K562 (cell line): Measurements from ENCODE around the gene BFSP2. TPM values are rescaled to one million over a fixed set of nuclear protein-coding genes. Genes with fewer than 3 reads are reported as not detected.

Source experiments
- ATAC-seq: fragments of 200-7000 bp; cut with Tn5 transposase; 3 replicates; pipeline ENCODE4 v1.9.1; 2020; ENCODE audit warnings: moderate library complexity
- BruUV-seq: library from RNA; stranded (reverse); fragments of 400-500 nt; replicated peaks from 2 replicates; lab custom pipeline; 2021; lab: Mats Ljungman, UMichigan
- CTCF ChIA-PET: fragments of 300-600 bp; formaldehyde crosslinking; extraction: SDS; loops from one replicate; lab custom pipeline; 2021; ENCODE audit warnings: low intra/inter-chr PET ratio; lab: Yijun Ruan, JAX
- POLR2A ChIA-PET: fragments of 300-600, 350-650 bp; sonication (Branson Sonifier 250); formaldehyde crosslinking; extraction: SDS; loops from one replicate; lab custom pipeline; 2021; ENCODE audit warnings: antibody characterized with exemption, inconsistent platforms; lab: Yijun Ruan, JAX
- DNase-seq, 4 experiments: peaks; one replicate each; pipeline versions ENCODE4 v3.0.0 to v3.0.0-alpha.2; 2011 to 2018; ENCODE audit warnings: low spot score in 3 of 4, mixed read lengths in 3 of 4; ENCODE audit errors: extremely low read depth in 1 of 4
- FAIRE-seq: peaks from 2 replicates; lab custom pipeline; 2011; peaks lifted over from hg19 to GRCh38; lab: Jason Lieb, UNC
- H2AFZ ChIP-seq: 2 replicates; pipeline ENCODE4 v1.6.0; 2011; ENCODE audit warnings: low read depth, low read length, control low read depth, inconsistent platforms
- H3K27ac ChIP-seq: fragments of 200-600 bp; 3 replicates; pipeline ENCODE4 v1.8.0; 2011; ENCODE audit warnings: low read depth, mild to moderate bottlenecking, control low read depth, inconsistent platforms, low read length, moderate library complexity, mixed read lengths; ENCODE audit errors: extremely low read depth
- H3K27me3 ChIP-seq, 2 experiments: fragments of 300-600 bp in 1 of 2; 2 replicates in 1 of 2; 3 replicates in 1 of 2; pipeline versions ENCODE4 v1.6.0 to v1.8.0; 2011; ENCODE audit warnings: inconsistent platforms in 2 of 2, low read length in 2 of 2, mild to moderate bottlenecking in 1 of 2, mixed read lengths in 1 of 2, moderate library complexity in 1 of 2; ENCODE audit not compliant: control insufficient read depth in 2 of 2, insufficient read depth in 2 of 2
- H3K36me3 ChIP-seq: fragments of 300-600 bp; 3 replicates; pipeline ENCODE4 v1.8.0; 2011; ENCODE audit warnings: mild to moderate bottlenecking, low read length, inconsistent platforms; ENCODE audit not compliant: control insufficient read depth, insufficient read depth
- H3K4me1 ChIP-seq, 2 experiments: fragments of 200-600 bp in 1 of 2; replicated peaks in 1 of 2; 2 replicates in 1 of 2; 3 replicates in 1 of 2; pipeline versions ENCODE4 v1.5.1 to v1.8.0; 2011; ENCODE audit warnings: inconsistent platforms in 2 of 2, low read length in 2 of 2, mild to moderate bottlenecking in 1 of 2, mixed read lengths in 1 of 2, moderate library complexity in 1 of 2; ENCODE audit not compliant: control insufficient read depth in 2 of 2, insufficient read depth in 2 of 2
- H3K4me2 ChIP-seq: 2 replicates; pipeline ENCODE4 v1.6.1; 2011; ENCODE audit warnings: low read length, control low read depth, inconsistent platforms, mixed read lengths; ENCODE audit not compliant: insufficient read depth
- H3K4me3 ChIP-seq: fragments of 200-600 bp; sonication (generic), shearing (Covaris generic); 2 replicates; pipeline ENCODE4 v1.5.1; 2016; ENCODE audit warnings: control low read depth, inconsistent platforms
- H3K79me2 ChIP-seq: fragments of 200-600 bp; 3 replicates; pipeline ENCODE4 v1.8.0; 2011; ENCODE audit warnings: low read length, inconsistent platforms; ENCODE audit not compliant: control insufficient read depth, insufficient read depth
- H3K9ac ChIP-seq, 2 experiments: 2 replicates each; pipeline versions ENCODE4 v1.6.0 to v1.6.1; 2011; ENCODE audit warnings: low read depth in 2 of 2, low read length in 2 of 2, control low read depth in 1 of 2, inconsistent platforms in 1 of 2, mild to moderate bottlenecking in 1 of 2, mixed read lengths in 1 of 2; ENCODE audit not compliant: insufficient read depth in 1 of 2
- H3K9me1 ChIP-seq: one replicate; pipeline ENCODE4 v1.6.0; 2011; ENCODE audit warnings: inconsistent platforms, mild to moderate bottlenecking, low read length, moderate library complexity; ENCODE audit not compliant: control insufficient read depth, insufficient read depth
- H3K9me3 ChIP-seq: replicated peaks from 2 replicates; pipeline ENCODE4 v1.5.1; 2011; ENCODE audit warnings: low read depth, low read length, inconsistent platforms; ENCODE audit not compliant: control insufficient read depth, insufficient read depth
- H4K20me1 ChIP-seq: replicated peaks from 2 replicates; pipeline ENCODE4 v1.6.1; 2011; ENCODE audit warnings: low read length, inconsistent platforms, mixed read lengths; ENCODE audit not compliant: control insufficient read depth, insufficient read depth
- CREB3 ChIP-seq: fragments of 450-650 bp; conservative IDR thresholded peaks from 2 replicates; pipeline ENCODE4 v1.6.1; 2016; ENCODE audit warnings: missing genetic modification characterization, low read depth, mild to moderate bottlenecking, missing compliant biosample characterization, moderate library complexity
- MEIS2 ChIP-seq: fragments of 450-650 bp; IDR thresholded peaks from 2 replicates; pipeline ENCODE4 v1.6.1; 2014; ENCODE audit warnings: mild to moderate bottlenecking; ENCODE audit not compliant: partially characterized antibody
- PBX2 ChIP-seq, 2 experiments: IDR thresholded peaks in 1 of 2; conservative IDR thresholded peaks in 1 of 2; 2 replicates each; pipeline ENCODE4 v1.6.1; 2016; ENCODE audit warnings: low read depth in 2 of 2, mild to moderate bottlenecking in 1 of 2, missing compliant biosample characterization in 1 of 2, missing genetic modification characterization in 1 of 2, moderate library complexity in 1 of 2
- PKNOX1 ChIP-seq: fragments of 450-650 bp; IDR thresholded peaks from 2 replicates; pipeline ENCODE4 v1.6.1; 2016
- SAFB ChIP-seq: fragments of 200-400 bp; formaldehyde crosslinking; IDR thresholded peaks from 2 replicates; pipeline ENCODE4 v1.6.1; 2017; ENCODE audit warnings: low read depth, low read length, borderline replicate concordance
- WGBS: fragments of 100-300 bp; shearing (Covaris generic); methylation state at CpG from one replicate; pipeline ENCODE4 v1.1.6; 2016; ENCODE audit warnings: low coverage, mixed read lengths; ENCODE audit not compliant: insufficient coverage; ENCODE audit errors: missing lambda C conversion rate; 5-methylcytosine and 5-hydroxymethylcytosine counted together
- in situ Hi-C: fragments of 300-500 bp; cut with MboI; formaldehyde crosslinking; loops from 4 replicates; pipeline ENCODE4 v1.15.0; 2018; ENCODE audit warnings: inconsistent platforms, mixed read lengths
- intact Hi-C: fragments of 100-400 bp; cut with micrococcal nuclease; formaldehyde crosslinking; loops from 2 replicates; pipeline ENCODE4 v1.14.2; 2022
- polyA plus RNA-seq, 8 experiments: library from polyadenylated mRNA; depleted of rRNA in 4 of 8; stranded (reverse) in 5 of 8; unstranded in 3 of 8; fragments of >200 nt; fragmentation: Nextera tagmentation in 2 of 8; fragmentation: Illumina TruSeq in 1 of 8; extraction: Ambion mirVana in 2 of 8; extraction: Trizol in 1 of 8; gene quantifications; 2 replicates each; pipeline versions ENCODE4 v1.2.1 to v1.2.3, GENCODE V29; 2011 to 2014; ENCODE audit warnings: inconsistent platforms in 1 of 8, missing spikeins in 1 of 8
- total RNA-seq, 7 experiments: library from RNA; depleted of rRNA in 6 of 7; stranded (reverse); fragments of >200 nt in 6 of 7; fragmentation: Illumina TruSeq in 2 of 7; extraction: Trizol in 2 of 7; gene quantifications; 2 replicates each; pipeline versions ENCODE4 v1.2.1 to v1.2.3, GENCODE V29; 2011 to 2021; ENCODE audit warnings: low replicate concordance in 1 of 7

BFSP2 gene
- total and polyA plus RNA-seq, 9 of the 15 experiments (the other 6 are each of a cell fraction or from before 2014, with no cell fraction given): not detected

GRCh38 chr3:133476971-133477375 is 77.1 kb downstream of the BFSP2 start:
- DNase-seq: no peak
- Histone ChIP-seq H3K4me1 (peaks cover 0 to 4% of the 10 kb centered on the region in 2 experiments; a peak in 1 of 5 replicates), H3K27ac (no peak overlapping the region), H3K9me3 (no peaks in the 10 kb centered on the region), H3K27me3 (peaks cover 0 to 11% of the 10 kb centered on the region in 2 experiments; a peak in 2 of 5 replicates), H4K20me1 (no peaks in the 10 kb centered on the region), H3K4me2 (no peak overlapping the region), H3K9ac (no peak overlapping the region), H3K4me3 (no peak overlapping the region), H3K79me2 (no peaks in the 10 kb centered on the region), H3K36me3 (no peaks in the 10 kb centered on the region), H3K9me1 (no peaks in the 10 kb centered on the region), H2AFZ (no peak overlapping the region)
- WGBS: 4% methylated on average over 6 of the region's 6 CpGs
- no TSS peak for BruUV-seq
- FAIRE-seq: no peak
- 0 out of 2 replicates have a peak, but pooled peaks have one; percentile 35 for TF ChIP-seq PKNOX1
- no peak for TF ChIP-seq PBX2 (CRISPR knock-in tag; IDR thresholded peaks at IDR 0.05; ENCODE audit: low read depth)
- peak; percentile 65 for TF ChIP-seq PBX2 (tag; conservative IDR thresholded peaks at IDR 0.05; ENCODE audit: low read depth)
- no peak for TF ChIP-seq SAFB
- no peak for TF ChIP-seq CREB3
- peak; percentile 69 for TF ChIP-seq MEIS2
- ATAC-seq: no peak
- POLR2A ChIA-PET: interaction anchor here (0.5 kb wide), 1 partner anchor 290 kb away, joined by 3 read pairs; no protein-coding TSS in a partner anchor
- CTCF ChIA-PET: no interaction called here
- intact Hi-C loops: no loop called here
- in situ Hi-C loops: no loop called here
